Inferior parietal cortex (tissue), 1 donor: Measurements from ENCODE around the gene FXN.
"Not testable (repeated sequence)": the region's sequence is repeated elsewhere in the genome, so short reads cannot be mapped to it uniquely, and the experiment has no call there.

ENCODE experiments used
- DNase-seq: peaks from one replicate; pipeline ENCODE4 v3.0.0-alpha.2; 2016; ENCODE audit errors: extremely low spot score

FXN gene

GRCh38 chr9:69027355-69028097 lies 8.0 kb upstream of the FXN start:
- peak; percentile 81 for DNase-seq

DNA sequence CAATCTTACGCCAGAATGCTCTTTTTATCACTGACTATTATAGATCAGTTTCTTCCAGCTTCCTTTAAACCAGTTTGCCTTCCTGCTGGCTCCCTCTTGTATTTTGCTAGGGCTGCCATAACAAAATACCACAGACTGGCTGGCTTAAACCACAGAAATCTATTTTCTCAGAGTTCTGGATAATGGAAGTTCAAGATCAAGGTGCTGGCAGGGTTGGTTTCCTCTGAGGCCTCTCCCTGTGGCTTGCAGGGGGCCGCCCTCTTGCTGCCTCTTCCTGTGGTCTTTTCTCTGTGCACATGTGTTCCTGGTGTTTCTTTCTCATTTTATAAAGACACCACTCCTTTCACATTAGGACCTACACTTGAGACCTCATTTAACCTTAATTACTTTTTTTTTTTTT lies 6.8 kb upstream of the FXN start:
- DNase-seq = no peak

- no peak for DNase-seq
Observed at GRCh38 chr9:69029535-69029934, 6.0 kb upstream of the FXN start.

GRCh38 chr9:69030851-69031645 lies 4.5 kb upstream of the FXN start:
- DNase-seq = no peak

GRCh38 chr9:69034071-69034470 lies 1.5 kb upstream of the FXN start:
- DNase-seq = no peak

GRCh38 chr9:69036309-69036708 lies 757 bp downstream of the FXN start:
- no peak for DNase-seq

- DNase-seq = no peak
Observed at GRCh38 chr9:69036799-69037198, 1.2 kb downstream of the FXN start.

- DNase-seq = no peak
Observed at GRCh38 chr9:69040646-69041045, 5.1 kb downstream of the FXN start.

DNA sequence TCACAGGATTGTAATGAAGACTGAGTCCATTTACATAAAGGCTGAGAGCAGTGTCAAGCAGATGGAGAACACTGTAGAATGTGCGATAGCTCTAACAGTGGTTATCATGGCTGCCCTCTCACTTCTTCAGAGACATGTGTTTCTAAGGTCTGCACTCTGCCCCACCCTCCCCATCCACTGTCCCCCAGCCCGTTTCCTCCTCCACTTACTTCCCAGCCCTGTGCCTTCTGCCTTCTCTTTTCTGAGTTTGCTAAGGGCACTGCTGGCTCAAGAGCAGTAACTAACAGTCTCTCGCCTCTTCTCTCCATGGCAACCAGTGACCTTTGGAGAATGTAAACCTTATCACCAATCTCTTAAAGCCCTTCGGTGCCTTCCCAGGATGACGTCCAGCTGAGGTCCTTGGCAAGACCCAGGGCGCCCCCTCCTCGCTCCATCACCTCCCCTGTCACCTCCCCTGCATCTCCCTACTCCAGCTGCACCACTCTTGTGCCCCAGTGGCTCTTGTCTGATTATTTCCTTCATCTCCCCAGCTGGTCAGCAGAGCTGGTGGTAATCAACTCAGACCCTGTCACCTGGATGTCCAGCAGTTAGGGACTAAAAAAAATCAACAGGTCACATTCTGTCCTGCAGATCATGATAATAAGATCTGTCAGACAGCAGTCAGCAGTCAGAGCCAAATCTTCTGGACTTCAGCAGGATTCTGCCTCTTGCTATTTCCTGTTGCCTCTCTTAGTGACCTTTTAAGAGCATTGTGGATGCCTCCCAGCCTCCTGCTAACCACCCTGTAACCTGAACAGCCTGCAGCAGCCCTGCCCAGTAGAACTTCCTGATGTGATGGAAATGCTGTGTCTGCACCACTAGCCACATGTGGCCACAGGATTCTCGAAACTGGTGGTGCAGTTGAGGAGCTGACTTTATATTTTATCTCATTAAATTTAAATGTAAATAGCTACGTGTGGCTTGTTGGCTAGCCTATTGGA lies 9.0 kb downstream of the FXN start:
- no peak for DNase-seq

GRCh38 chr9:69045821-69046220 lies 10.3 kb downstream of the FXN start:
- no peak for DNase-seq

GRCh38 chr9:69046723-69047122 lies 11.2 kb downstream of the FXN start:
- DNase-seq = no peak

DNA sequence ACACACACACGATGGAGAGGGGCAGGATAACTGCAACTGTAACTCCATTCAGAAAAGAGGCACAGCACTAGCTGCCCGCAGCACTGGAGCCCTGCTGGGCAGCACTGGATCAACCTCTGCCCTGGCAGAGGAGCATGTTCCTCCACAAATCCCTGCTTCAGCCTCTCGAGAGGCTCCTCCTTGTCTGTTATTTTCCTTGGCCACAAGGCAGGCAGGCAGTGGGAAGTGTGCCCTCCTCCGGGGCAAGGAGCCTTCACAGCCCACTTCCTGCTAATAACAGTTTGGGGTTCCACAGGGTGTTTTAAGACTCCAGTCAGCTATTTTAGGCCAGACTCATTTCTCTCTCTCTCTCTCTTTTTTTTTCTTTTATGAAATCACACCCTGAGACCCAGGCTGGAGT lies 11.8 kb downstream of the FXN start:
- no peak for DNase-seq

DNA sequence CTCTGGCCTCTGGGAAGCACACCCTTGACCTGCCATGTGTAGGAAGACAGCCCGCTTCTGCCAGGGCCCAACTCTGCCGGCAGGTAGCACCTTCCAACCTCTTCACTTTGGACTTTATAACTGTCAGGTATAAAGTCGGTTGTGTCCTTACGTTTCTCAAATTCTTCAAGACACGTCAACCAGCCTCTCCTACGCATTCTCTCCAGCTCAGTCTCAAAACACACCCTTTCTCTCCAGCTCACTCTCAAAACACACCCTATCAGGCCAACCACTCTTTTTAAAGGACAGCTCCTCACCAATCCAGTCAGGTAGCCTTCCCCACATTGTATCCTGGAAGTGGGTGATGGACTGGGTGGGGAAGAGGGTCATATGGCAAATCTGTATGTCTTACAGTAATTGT lies 13.5 kb downstream of the FXN start:
- DNase-seq = no peak

GRCh38 chr9:69050936-69051335 lies 15.4 kb downstream of the FXN start:
- not testable (repeated sequence) for DNase-seq

GRCh38 chr9:69054989-69055388 lies 19.4 kb downstream of the FXN start:
- DNase-seq = no peak

DNA sequence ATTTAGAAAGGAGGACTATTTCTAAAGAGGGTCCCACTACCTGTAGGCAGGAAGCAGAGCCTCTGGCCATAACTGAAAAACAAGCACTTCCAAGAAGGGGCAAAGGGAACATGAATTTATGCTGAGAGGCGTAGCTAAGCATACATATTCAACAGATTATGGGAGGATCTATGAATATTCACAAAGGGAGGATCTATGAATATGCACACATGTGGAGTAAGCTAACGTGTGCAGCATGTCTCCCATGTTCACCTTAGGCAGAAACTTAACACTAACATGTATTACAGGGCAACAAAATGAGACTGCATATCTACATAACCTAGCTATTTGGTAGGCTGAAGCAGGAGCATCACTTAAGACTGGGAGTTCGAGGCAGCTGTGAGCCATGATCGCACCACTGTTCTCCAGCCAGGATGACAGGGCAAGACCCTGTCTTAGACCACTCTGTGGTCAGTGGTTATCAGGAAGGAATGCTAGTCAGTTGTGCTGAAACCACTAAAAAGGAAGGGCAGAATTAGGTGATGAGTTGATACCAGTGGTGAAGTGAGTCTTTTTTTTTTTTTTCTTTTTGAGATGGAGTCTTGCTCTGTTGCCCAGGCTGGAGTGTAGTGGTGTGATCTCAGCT lies 20.8 kb downstream of the FXN start:
- DNase-seq = no peak

GRCh38 chr9:69058101-69058500 lies 22.5 kb downstream of the FXN start:
- DNase-seq = no peak

- no peak for DNase-seq
Observed at GRCh38 chr9:69060766-69061165, 25.2 kb downstream of the FXN start.

- no peak for DNase-seq
Observed at GRCh38 chr9:69062195-69062594, 26.6 kb downstream of the FXN start.

DNA sequence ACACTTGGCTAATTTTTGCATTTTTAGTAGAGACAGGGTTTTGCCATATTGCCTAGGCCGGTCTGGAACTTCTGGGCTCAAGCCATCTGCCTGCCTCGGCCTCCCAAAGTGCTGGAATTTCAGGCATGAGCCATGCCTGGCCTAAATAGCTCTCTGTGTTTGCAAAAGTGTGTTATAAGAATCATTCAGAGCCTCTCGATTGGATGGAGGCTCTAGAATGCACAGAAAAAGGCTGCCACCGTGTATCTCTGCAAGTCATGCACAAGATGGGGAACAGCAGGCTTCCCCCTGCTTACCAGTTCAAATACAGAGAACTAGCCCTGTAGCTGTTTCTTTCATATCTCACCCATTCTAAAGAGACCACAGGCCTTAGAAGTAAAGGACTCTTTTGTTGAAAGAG lies 28.3 kb downstream of the FXN start:
- DNase-seq = no peak

DNA sequence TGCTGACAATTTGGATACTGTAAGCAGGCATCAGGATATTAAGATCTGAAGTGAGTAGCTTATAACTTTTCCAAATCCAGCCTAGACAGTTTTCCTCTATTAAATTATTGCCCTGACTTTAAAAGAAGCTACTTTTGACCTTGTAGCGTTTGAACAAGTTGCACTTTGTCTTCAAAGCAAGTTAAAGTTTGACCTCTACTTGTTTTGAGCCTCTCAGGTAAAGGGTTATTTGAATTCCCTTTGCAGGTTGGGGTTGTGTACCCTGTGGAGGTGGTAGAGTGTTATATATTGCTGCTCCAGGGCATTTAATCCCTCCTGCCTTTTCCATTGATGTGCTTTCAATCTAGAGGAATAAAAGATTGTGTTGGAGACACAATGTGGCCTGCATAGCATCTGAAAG lies 30.1 kb downstream of the FXN start:
- no peak for DNase-seq

GRCh38 chr9:69066955-69067354 lies 31.4 kb downstream of the FXN start:
- DNase-seq = no peak
